HG03095 (cell line): ENCODE data around the gene RPS5.
A peak's percentile ranks its signal among the peaks of the same experiment; 100 is the strongest.

Source experiments
- ATAC-seq: cut with Tn5 transposase; IDR thresholded peaks from one replicate; pipeline ENCODE4 v1.9.1; 2021; ENCODE audit warnings: moderate library complexity; ENCODE audit not compliant: unreplicated experiment

The RPS5 gene

GRCh38 chr19:58385313-58385890 is 1.7 kb upstream of the RPS5 start:
- no peak for ATAC-seq

- peak; percentile 1 for ATAC-seq
Observed at GRCh38 chr19:58385891-58386575, 1.0 kb upstream of the RPS5 start.

- no peak for ATAC-seq
Observed at GRCh38 chr19:58387338-58388174, 487 bp downstream of the RPS5 start.

GRCh38 chr19:58388175-58388526 is 1.1 kb downstream of the RPS5 start:
- ATAC-seq, result no peak

- ATAC-seq, result no peak
Observed at GRCh38 chr19:58392945-58393724, 6.1 kb downstream of the RPS5 start.

GRCh38 chr19:58393725-58394033 is 6.6 kb downstream of the RPS5 start:
- no peak for ATAC-seq

- ATAC-seq, result no peak
Observed at GRCh38 chr19:58394821-58395219, 7.8 kb downstream of the RPS5 start.

GRCh38 chr19:58395220-58395978 is 8.3 kb downstream of the RPS5 start, which contains the start of gene RNF225:
RNF225 (plus strand) TSS chr19:58395656; CDS start chr19:58396090, 434 bp downstream.
- no peak for ATAC-seq

GRCh38 chr19:58395979-58396627 is 9.0 kb downstream of the RPS5 start:
- no peak for ATAC-seq

GRCh38 chr19:58396691-58397532 is 9.8 kb downstream of the RPS5 start:
- no peak for ATAC-seq

GRCh38 chr19:58397533-58398037 is 10.5 kb downstream of the RPS5 start:
- no peak for ATAC-seq

GRCh38 chr19:58398087-58398486 is 11.0 kb downstream of the RPS5 start:
- ATAC-seq, result no peak

GRCh38 chr19:58398545-58398944 is 11.5 kb downstream of the RPS5 start:
- no peak for ATAC-seq

- no peak for ATAC-seq
Observed at GRCh38 chr19:58399903-58400302, 12.8 kb downstream of the RPS5 start.

GRCh38 chr19:58400316-58400915 is 13.3 kb downstream of the RPS5 start:
- no peak for ATAC-seq

- ATAC-seq, result peak; percentile 96
Observed at GRCh38 chr19:58400916-58401839, 14.1 kb downstream of the RPS5 start.

GRCh38 chr19:58401840-58402421 is 14.9 kb downstream of the RPS5 start:
- no peak for ATAC-seq
